ENCODE measurements around the gene CTRB1.
"Not testable (repeated sequence)": the region's sequence is repeated elsewhere in the genome, so short reads cannot be mapped to it uniquely, and the experiment has no call there.

CTRB1 gene

DNA sequence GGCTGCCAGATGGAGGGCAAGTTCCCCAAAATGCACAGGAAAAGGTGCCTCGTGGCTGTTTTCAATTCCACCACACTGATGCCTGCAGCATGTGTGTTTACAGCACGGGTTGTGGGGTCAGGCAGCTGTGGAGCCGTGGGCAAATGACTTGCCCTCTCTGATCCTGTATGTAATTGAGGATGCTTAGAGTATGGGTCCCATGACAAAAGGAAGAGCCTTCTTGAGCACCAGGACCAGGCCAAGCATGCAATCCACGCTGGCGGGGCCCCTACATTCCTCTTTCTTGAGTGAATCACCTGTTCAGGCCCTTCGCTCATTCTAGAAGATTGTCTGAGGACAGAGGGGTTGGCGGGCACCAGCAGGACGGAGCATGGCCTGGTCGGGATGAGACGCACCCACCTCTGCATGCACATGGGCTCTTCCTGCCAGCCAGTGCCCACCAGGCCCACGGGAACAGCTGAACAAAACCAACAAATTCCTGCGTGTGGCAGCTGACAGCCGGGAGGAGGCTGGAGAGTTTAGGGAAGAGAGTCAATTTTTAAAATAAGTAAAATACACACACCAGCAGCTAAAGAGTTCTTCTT lies 10.5 kb upstream of the CTRB1 start:
- H3K4me1 Mint-ChIP-seq = no peaks in the 10 kb centered on the region
- H3K9me3 Mint-ChIP-seq = no peaks in the 10 kb centered on the region
- H3K36me3 Mint-ChIP-seq = no peaks in the 10 kb centered on the region
- H3K27ac Mint-ChIP-seq = no peak overlapping the region
- no peak overlapping the region for H3K4me3 Mint-ChIP-seq
- peaks cover 10% of the 10 kb centered on the region for H3K27me3 Mint-ChIP-seq
- DNase-seq (ENCODE audit: low spot score in 2 of 2) (no peak), ATAC-seq (ENCODE audit: low read depth) (no peak)

DNA sequence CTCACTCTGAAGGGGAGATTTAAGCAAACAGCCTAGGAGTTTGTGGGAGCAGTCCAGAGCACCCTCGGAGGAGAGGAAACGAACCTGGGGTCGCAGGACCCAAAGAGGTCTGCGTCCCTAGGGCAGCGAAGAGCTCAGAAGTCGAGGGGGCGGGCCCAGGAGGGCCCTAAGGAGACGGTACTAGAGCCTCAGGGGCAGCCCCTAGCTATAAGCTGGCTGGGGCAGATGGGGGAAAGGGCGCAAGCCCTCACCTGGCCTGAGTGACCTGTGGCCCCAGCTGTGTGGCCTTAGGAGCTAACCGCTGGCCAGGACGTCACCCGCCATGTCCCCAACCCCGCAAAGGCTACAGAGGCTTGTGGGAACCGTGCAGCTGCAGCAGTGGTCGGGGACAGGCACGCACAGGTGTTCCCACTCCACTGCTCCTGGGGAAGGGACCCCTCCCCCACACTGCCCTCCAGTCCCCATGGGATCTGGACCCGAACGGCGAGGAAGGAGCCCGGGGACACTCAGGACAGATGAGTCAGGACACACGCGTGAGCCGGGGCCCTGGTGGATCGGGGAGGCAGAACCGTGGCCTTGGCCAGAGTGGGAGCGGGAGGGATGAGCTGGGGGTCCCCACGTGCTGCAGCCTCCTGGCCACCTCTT lies 9.8 kb upstream of the CTRB1 start:
- Mint-ChIP-seq H3K27ac (no peak overlapping the region), H3K27me3 (peaks cover 6% of the 10 kb centered on the region), H3K9me3 (no peaks in the 10 kb centered on the region), H3K4me3 (no peak overlapping the region), H3K4me1 (no peaks in the 10 kb centered on the region), H3K36me3 (no peaks in the 10 kb centered on the region)
- DNase-seq (ENCODE audit: low spot score in 2 of 2) (no peak), ATAC-seq (ENCODE audit: low read depth) (no peak)

DNA sequence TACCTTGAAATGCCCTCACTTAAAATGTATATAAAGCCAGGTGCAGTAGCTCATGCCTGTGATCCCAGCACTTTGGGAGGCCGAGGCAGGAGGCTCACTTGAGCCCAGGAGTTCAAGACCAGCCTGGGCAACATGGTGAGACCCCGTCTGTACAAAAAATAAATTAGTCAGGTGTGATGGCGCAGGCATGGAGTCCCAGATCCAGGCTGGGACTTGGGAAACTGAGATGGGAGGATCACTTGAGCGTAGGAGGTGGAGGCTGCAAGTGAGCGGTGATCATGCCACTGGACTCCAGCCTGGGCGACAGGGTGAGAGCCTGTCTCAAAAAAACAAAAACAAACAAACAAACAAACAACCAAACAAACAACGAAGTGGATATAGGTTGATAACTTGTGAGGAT lies 9.3 kb upstream of the CTRB1 start:
- H3K27me3 Mint-ChIP-seq; ATAC-seq (ENCODE audit: low read depth); H3K36me3 Mint-ChIP-seq; H3K4me1 Mint-ChIP-seq; DNase-seq (ENCODE audit: low spot score in 2 of 2); H3K9me3 Mint-ChIP-seq; H3K27ac Mint-ChIP-seq; H3K4me3 Mint-ChIP-seq: not testable (repeated sequence)

DNA sequence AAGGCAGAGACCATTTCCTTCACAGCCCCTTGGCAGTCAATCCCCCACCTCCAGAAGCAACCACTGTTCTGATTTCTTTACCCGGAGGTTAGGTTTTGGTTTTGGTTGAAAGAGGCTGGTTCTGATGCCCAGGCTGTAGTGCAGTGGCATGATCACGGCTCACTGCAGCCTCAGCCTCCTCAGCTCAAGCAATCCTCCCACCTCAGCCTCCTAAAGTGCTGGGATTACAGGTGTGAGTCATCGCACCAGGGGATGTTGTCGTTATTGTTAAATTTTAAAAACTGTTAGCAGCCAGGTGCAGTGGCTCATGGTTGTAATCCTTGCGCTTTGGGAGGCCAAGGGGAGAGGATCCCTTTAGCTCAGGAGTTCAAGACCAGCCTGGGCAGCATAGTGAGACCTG lies 8.8 kb upstream of the CTRB1 start:
- no peak overlapping the region for H3K27ac Mint-ChIP-seq
- DNase-seq (ENCODE audit: low spot score in 2 of 2) (no peak), ATAC-seq (ENCODE audit: low read depth) (no peak)
- peaks cover 4% of the 10 kb centered on the region for H3K27me3 Mint-ChIP-seq
- no peaks in the 10 kb centered on the region for H3K9me3 Mint-ChIP-seq
- no peaks in the 10 kb centered on the region for H3K4me1 Mint-ChIP-seq
- no peaks in the 10 kb centered on the region for H3K36me3 Mint-ChIP-seq
- no peak overlapping the region for H3K4me3 Mint-ChIP-seq

DNA sequence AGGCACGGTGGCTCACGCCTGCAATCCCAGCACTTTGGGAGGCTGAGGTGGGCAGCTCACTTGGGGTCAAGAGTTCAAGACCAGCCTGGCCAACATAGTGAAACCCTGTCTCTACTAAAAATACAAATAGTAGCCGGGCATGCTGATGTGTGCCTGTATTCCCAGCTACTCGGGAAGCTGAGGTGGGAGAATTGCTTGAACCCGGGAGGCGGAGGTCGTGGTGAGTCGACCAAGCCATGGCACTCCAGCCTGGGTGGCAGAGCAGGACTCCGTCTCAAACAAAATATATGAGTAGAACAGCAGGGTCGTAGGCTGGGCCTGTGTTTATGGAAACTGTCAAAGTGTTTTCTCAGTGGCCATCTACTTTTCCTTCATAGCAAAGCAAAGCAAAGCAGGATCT lies 7.5 kb upstream of the CTRB1 start:
- H3K27ac Mint-ChIP-seq; H3K36me3 Mint-ChIP-seq; H3K27me3 Mint-ChIP-seq; H3K9me3 Mint-ChIP-seq; ATAC-seq (ENCODE audit: low read depth); DNase-seq (ENCODE audit: low spot score in 2 of 2); H3K4me3 Mint-ChIP-seq; H3K4me1 Mint-ChIP-seq: not testable (repeated sequence)

DNA sequence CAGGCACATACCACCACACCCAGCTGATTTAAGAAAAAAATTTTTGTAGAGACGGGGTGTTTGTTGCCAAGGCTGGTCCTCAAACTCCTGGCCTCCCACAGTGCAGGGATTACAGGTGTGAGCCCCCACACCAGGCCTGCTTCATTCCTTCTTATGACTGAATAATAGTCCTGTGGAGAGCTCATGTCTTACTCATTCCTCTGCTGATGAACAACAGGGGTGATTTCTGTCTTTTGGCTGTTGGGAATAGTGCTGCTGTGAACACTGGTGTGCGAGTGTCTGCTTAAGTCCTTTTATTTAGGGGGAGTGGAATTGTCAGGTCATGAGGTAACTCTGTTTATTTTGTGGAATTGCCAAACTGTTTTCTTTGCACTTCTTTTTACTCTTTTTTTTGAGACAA lies 2.7 kb upstream of the CTRB1 start:
- Mint-ChIP-seq H3K4me1 (peaks cover 10% of the 10 kb centered on the region), H3K27ac (no peak overlapping the region), H3K9me3 (no peaks in the 10 kb centered on the region), H3K36me3 (no peaks in the 10 kb centered on the region), H3K27me3 (peaks cover 3% of the 10 kb centered on the region), H3K4me3 (no peak overlapping the region)
- no peak for DNase-seq (ENCODE audit: low spot score in 2 of 2)
- no peak for ATAC-seq (ENCODE audit: low read depth)

DNA sequence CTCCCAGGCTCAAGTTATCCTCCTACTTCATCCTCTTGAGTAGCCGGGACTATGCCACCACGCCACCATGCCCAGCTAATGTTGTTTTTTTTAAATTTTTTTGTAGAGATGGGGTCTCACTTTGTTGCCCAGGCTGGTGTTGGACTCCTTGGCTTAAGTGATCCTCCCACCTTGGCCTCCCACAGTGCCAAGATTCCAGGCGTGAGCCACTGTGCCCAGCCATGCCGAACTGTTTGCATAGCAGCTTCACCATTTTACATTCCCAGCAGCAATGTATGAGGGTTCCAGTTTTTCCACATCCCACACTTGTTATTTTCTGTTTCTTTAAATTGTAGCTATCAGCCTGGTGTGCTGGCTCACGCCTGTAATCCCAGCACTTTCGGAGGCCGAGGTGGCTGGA lies 2.2 kb upstream of the CTRB1 start:
- ATAC-seq (ENCODE audit: low read depth) = no peak
- Mint-ChIP-seq H3K4me1 (peaks cover 10% of the 10 kb centered on the region), H3K27ac (no peak overlapping the region), H3K9me3 (no peaks in the 10 kb centered on the region), H3K4me3 (no peak overlapping the region), H3K36me3 (no peaks in the 10 kb centered on the region), H3K27me3 (peaks cover 3% of the 10 kb centered on the region)
- DNase-seq (ENCODE audit: low spot score in 2 of 2) = no peak

DNA sequence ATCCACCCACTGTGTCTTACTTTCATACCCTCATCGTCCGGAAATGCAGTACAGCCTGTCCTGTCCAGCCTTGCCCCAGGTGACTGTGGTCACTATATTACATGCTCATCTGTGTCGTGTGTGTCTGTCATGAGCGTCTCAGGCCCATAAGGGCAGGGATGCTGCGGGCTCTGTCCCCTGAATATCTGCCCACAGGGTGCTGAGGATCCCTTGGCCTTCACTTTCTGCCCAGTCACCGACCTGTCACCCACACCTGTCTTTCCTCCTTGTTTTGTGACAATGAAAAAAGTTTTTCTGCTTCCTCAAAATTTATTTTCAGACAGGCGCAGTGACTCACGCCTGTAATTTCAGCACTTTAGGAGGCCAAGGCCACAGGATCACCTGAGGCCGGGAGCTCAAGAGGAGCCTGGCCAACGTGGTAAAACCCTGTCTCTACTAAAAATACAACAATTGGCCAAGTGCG lies 1.4 kb upstream of the CTRB1 start:
- no peaks in the 10 kb centered on the region for H3K36me3 Mint-ChIP-seq
- DNase-seq (ENCODE audit: low spot score in 2 of 2) = no peak
- no peak for ATAC-seq (ENCODE audit: low read depth)
- H3K4me1 Mint-ChIP-seq = peaks cover 10% of the 10 kb centered on the region
- peaks cover 4% of the 10 kb centered on the region for H3K27me3 Mint-ChIP-seq
- no peaks in the 10 kb centered on the region for H3K9me3 Mint-ChIP-seq
- H3K27ac Mint-ChIP-seq = no peak overlapping the region
- H3K4me3 Mint-ChIP-seq = no peak overlapping the region

DNA sequence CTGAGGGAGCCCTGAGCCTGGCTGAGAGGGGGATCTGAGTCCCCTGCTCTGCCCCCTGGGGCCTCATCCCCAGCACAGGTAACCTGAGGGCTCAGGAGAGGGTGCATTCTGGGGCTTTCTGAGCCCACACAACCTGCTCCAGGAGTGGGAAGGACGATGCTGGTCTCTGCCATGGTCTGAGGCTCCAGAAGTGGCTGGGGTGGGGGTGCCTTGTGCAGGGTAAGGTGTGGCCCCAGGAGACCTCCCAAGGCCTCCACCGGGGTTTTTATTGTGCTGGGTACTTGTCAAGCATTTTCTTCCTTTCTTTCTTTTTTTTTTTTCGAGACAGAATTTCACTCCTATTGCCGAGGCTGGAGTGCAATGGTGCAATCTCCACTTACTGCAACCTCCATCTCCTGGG lies 300 bp downstream of the CTRB1 start:
- peaks cover 2% of the 10 kb centered on the region for H3K27me3 Mint-ChIP-seq
- no peak overlapping the region for H3K27ac Mint-ChIP-seq
- no peaks in the 10 kb centered on the region for H3K36me3 Mint-ChIP-seq
- H3K4me1 Mint-ChIP-seq = peaks cover 10% of the 10 kb centered on the region
- ATAC-seq (ENCODE audit: low read depth) (no peak), DNase-seq (ENCODE audit: low spot score in 2 of 2) (no peak)
- peak overlapping the region; percentile 28 for H3K4me3 Mint-ChIP-seq
- no peaks in the 10 kb centered on the region for H3K9me3 Mint-ChIP-seq

DNA sequence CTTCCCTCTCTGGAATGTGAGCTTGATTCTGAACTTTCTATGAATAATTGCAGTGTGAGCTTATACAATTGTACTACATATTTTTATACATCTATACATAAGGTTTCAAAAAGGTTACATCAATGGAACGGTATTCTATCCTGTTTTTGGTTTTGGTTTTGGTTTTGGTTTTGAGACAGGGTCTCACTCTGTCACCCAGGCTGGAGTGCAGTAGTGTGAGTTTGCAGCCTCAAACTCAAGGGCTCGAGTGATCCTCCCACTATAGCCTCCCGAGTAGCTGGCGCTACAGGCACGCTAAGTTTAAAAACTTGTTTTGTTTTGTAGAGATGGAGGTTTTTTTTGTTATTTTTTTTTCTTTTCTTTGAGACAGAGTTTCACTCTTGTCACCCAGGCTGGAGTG lies 1.1 kb downstream of the CTRB1 start:
- H3K4me1 Mint-ChIP-seq = peaks cover 10% of the 10 kb centered on the region
- peaks cover 3% of the 10 kb centered on the region for H3K27me3 Mint-ChIP-seq
- H3K9me3 Mint-ChIP-seq = no peaks in the 10 kb centered on the region
- ATAC-seq (ENCODE audit: low read depth) (peak; percentile 69), DNase-seq (ENCODE audit: low spot score in 2 of 2) (no peak)
- H3K4me3 Mint-ChIP-seq = peak overlapping the region; percentile 85
- H3K27ac Mint-ChIP-seq = peak overlapping the region; percentile 49
- H3K36me3 Mint-ChIP-seq = no peaks in the 10 kb centered on the region

DNA sequence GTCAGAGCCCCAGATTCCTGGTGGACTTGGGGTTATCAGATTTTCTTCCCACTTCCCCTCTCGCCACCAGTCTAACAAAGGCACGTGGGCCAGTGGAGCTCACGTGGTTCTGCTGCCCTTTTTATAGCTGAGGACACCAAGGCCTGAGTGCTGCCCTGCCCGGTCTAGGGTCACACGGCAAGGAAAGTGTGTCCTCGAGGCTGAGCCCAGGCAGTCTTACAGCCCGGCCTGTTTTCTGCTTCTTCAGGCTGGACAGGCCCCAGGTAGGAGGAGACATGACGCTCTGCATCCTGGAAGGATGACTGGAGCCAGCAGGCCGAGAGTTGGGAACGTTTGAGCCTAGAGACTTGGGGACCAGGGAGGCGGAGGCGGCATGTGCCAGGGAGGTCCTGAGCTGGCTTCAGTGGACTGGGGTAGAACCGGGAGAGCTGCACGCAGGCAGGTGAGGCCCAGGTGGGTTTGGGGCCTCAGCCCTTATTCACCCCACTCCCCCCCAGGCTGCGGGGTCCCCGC lies 3.5 kb downstream of the CTRB1 start:
- Mint-ChIP-seq H3K36me3 (no peaks in the 10 kb centered on the region), H3K9me3 (no peaks in the 10 kb centered on the region)
- no peak for ATAC-seq (ENCODE audit: low read depth)

DNA sequence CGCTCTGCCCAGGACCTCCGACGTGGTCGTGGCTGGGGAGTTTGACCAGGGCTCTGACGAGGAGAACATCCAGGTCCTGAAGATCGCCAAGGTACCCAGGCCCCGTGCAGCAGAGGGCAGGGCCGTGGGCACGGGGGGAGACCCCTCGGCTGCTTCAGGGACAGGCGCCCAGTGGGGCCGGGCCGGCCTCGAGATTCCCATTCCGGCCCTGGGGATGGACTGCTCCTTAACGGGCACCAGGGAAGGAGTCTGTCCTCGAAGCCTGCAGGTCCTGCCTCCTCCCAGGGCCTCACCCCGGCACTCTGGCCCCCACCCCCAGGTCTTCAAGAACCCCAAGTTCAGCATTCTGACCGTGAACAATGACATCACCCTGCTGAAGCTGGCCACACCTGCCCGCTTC lies 4.3 kb downstream of the CTRB1 start:
- H3K27ac Mint-ChIP-seq; DNase-seq (ENCODE audit: low spot score in 2 of 2); H3K9me3 Mint-ChIP-seq; H3K4me3 Mint-ChIP-seq; H3K4me1 Mint-ChIP-seq; H3K36me3 Mint-ChIP-seq; ATAC-seq (ENCODE audit: low read depth): not testable (repeated sequence)
- peaks cover 16% of the 10 kb centered on the region for H3K27me3 Mint-ChIP-seq

More for the DNA sequence above, 3.5 kb downstream of the CTRB1 start:
- no peak overlapping the region for H3K27ac Mint-ChIP-seq
- H3K27me3 Mint-ChIP-seq = peaks cover 10% of the 10 kb centered on the region
- no peak for DNase-seq (ENCODE audit: low spot score in 2 of 2)
- no peak overlapping the region for H3K4me3 Mint-ChIP-seq
- peaks cover 10% of the 10 kb centered on the region for H3K4me1 Mint-ChIP-seq

DNA sequence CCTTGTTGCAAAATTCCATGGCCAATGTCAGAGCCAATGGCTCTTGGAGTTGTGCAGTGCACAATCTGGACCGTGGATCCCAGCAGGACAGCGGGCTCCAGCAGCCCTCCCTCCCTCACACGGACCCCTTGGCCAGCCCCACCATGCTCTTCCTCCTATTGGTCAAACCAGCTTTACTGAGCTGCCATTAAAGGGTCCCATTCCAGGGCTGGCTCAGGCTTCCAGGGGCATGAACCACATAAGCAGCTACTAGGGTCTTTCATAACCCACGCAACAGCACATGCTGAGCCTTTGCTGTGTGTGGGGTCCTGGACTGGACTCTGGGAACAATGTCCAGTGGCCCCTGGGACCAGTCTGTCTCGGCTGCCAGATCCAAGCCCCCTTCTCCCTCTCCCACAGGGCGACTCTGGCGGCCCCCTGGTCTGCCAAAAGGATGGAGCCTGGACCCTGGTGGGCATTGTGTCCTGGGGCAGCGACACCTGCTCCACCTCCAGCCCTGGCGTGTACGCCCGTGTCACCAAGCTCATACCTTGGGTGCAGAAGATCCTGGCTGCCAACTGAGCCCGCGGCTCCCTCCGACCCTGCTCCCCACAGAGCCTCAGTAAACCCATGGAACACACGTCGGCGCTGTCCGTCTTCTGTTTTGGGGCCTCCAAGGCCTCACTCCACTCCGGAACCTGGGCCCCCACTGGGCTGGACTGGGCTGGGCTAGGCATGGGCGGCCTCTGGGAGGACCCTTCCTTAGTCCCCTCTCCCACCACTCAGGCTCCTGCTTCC lies 5.7 kb downstream of the CTRB1 start:
- H3K27ac Mint-ChIP-seq = no peak overlapping the region
- H3K4me3 Mint-ChIP-seq = no peak overlapping the region
- H3K36me3 Mint-ChIP-seq = no peaks in the 10 kb centered on the region
- peaks cover 16% of the 10 kb centered on the region for H3K27me3 Mint-ChIP-seq
- ATAC-seq (ENCODE audit: low read depth) (no peak), DNase-seq (ENCODE audit: low spot score in 2 of 2) (no peak)
- peaks cover 7% of the 10 kb centered on the region for H3K4me1 Mint-ChIP-seq
- no peaks in the 10 kb centered on the region for H3K9me3 Mint-ChIP-seq

DNA sequence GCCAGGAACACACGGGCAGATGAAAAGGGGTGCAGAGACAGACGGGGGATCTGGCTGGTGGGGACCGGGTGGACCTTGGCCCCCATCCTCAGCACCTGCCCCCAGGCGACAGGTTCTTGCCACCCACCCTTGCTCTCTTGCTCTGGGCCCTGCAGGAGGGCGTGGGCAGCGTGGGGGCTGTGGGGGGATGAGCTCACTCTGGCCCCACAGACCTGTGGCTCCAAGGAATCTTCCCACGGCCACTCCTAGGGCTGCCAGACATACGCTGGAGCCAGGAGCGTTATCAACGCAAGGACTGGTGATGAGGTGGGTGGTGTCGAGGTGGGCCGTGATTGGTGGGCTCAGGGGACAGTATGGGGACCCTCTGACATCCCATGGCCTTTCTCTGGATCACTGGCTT lies 6.3 kb downstream of the CTRB1 start:
- H3K27me3 Mint-ChIP-seq = peaks cover 16% of the 10 kb centered on the region
- no peak for ATAC-seq (ENCODE audit: low read depth)
- H3K9me3 Mint-ChIP-seq = no peaks in the 10 kb centered on the region
- H3K4me3 Mint-ChIP-seq = no peak overlapping the region
- H3K36me3 Mint-ChIP-seq = no peaks in the 10 kb centered on the region
- no peak overlapping the region for H3K27ac Mint-ChIP-seq
- DNase-seq (ENCODE audit: low spot score in 2 of 2) = no peak
- peaks cover 3% of the 10 kb centered on the region for H3K4me1 Mint-ChIP-seq

Data from memory B cell (primary cell).